Osteoblast (primary cell): ENCODE data around the gene POLR2A. TPM values are rescaled to one million over a fixed set of nuclear protein-coding genes. Genes with fewer than 3 reads are reported as not detected.

Source experiments
- small RNA-seq: library from RNA; depleted of rRNA; stranded (forward); fragments of <200 nt; gene quantifications from one replicate; pipeline ENCODE3, GENCODE V24; 2012
- total RNA-seq: library from RNA; depleted of rRNA; stranded (reverse); fragments of >200 nt; gene quantifications from 2 replicates; pipeline ENCODE4 v1.2.3, GENCODE V29; 2012

The POLR2A gene
- total RNA-seq, 1 donor = 95.9 TPM

Small RNAs within 50 kb of the gene (small RNA-seq; reads per million reads assigned to genes)
- gene RF00019 = not detected

Other genes starting within 250 kb of the POLR2A start
- gene DVL2, start 249.8 kb upstream of the POLR2A start, total RNA-seq = 106 and 123 TPM in 2 replicates
- 53.2 and 55.4 TPM in 2 replicates for gene PHF23, start 244.9 kb upstream of the POLR2A start, total RNA-seq
- gene GABARAP, start 241.9 kb upstream of the POLR2A start, total RNA-seq = 396 and 422 TPM in 2 replicates
- gene CTDNEP1, start 232.6 kb upstream of the POLR2A start, total RNA-seq = 29.8 and 31.8 TPM in 2 replicates
- gene ELP5, start 232.2 kb upstream of the POLR2A start, total RNA-seq = 21.7 and 26.2 TPM in 2 replicates
- gene CLDN7, start 221.9 kb upstream of the POLR2A start, total RNA-seq = 0.36 and 1.8 TPM in 2 replicates
- gene SLC2A4, start 202.6 kb upstream of the POLR2A start, total RNA-seq = under 0.01 and 0.29 TPM in 2 replicates
- under 0.01 TPM in 1 of 2 replicates, not detected in the other for gene YBX2, start 189.7 kb upstream of the POLR2A start, total RNA-seq
- 436 and 491 TPM in 2 replicates for gene EIF5A, start 176.7 kb upstream of the POLR2A start, total RNA-seq
- gene GPS2, start 169.0 kb upstream of the POLR2A start, total RNA-seq = 46.9 and 48.1 TPM in 2 replicates
- 14.7 and 18.8 TPM in 2 replicates for gene NEURL4, start 155.0 kb upstream of the POLR2A start, total RNA-seq
- gene ACAP1, start 147.8 kb upstream of the POLR2A start, total RNA-seq = 0.59 TPM in 1 of 2 replicates, not detected in the other
- 11.5 and 11.9 TPM in 2 replicates for gene KCTD11, start 132.2 kb upstream of the POLR2A start, total RNA-seq
- gene TMEM95, start 129.2 kb upstream of the POLR2A start, total RNA-seq = not detected in 2 replicates
- gene TNK1, start 103.3 kb upstream of the POLR2A start, total RNA-seq = 0.36 TPM in 1 of 2 replicates, not detected in the other
- gene PLSCR3, start 89.8 kb upstream of the POLR2A start, total RNA-seq = 19.4 and 27.9 TPM in 2 replicates
- 59.4 and 84.6 TPM in 2 replicates for gene TMEM256, start 80.3 kb upstream of the POLR2A start, total RNA-seq
- 5.3 and 5.8 TPM in 2 replicates for gene NLGN2, start 76.5 kb upstream of the POLR2A start, total RNA-seq
- not detected in 2 replicates for gene SPEM1, start 64.0 kb upstream of the POLR2A start, total RNA-seq
- not detected in 2 replicates for gene SPEM2, start 58.8 kb upstream of the POLR2A start, total RNA-seq
- gene SPEM3, start 55.5 kb upstream of the POLR2A start, total RNA-seq = not detected in 2 replicates
- 1.2 and 1.8 TPM in 2 replicates for gene TMEM102, start 48.9 kb upstream of the POLR2A start, total RNA-seq
- gene FGF11, start 44.9 kb upstream of the POLR2A start, total RNA-seq = 0.29 and 0.36 TPM in 2 replicates
- 5.3 and 5.4 TPM in 2 replicates for gene CHRNB1, start 39.3 kb upstream of the POLR2A start, total RNA-seq
- gene ZBTB4, start 4.7 kb upstream of the POLR2A start, total RNA-seq = 36.2 and 36.5 TPM in 2 replicates
- gene SLC35G6, start 2.9 kb upstream of the POLR2A start, total RNA-seq = not detected in 2 replicates
- 11.2 and 12.7 TPM in 2 replicates for gene TNFSF12, start 64.7 kb downstream of the POLR2A start, total RNA-seq
- gene TNFSF13, start 74.4 kb downstream of the POLR2A start, total RNA-seq = 0.59 and 1.1 TPM in 2 replicates
- 54.2 and 68.0 TPM in 2 replicates for gene SENP3, start 77.6 kb downstream of the POLR2A start, total RNA-seq
- gene CD68, start 95.3 kb downstream of the POLR2A start, total RNA-seq = 31.8 and 55.7 TPM in 2 replicates
- gene MPDU1, start 99.5 kb downstream of the POLR2A start, total RNA-seq = 60.1 and 64.1 TPM in 2 replicates
- gene SOX15, start 105.7 kb downstream of the POLR2A start, total RNA-seq = 0.59 and 0.72 TPM in 2 replicates
- 41.8 and 42.7 TPM in 2 replicates for gene FXR2, start 130.5 kb downstream of the POLR2A start, total RNA-seq
- 41.3 and 52.5 TPM in 2 replicates for gene SAT2, start 143.5 kb downstream of the POLR2A start, total RNA-seq
- 0.36 and 0.88 TPM in 2 replicates for gene SHBG, start 145.8 kb downstream of the POLR2A start, total RNA-seq
- under 0.01 TPM in 1 of 2 replicates, not detected in the other for gene ATP1B2, start 166.6 kb downstream of the POLR2A start, total RNA-seq
- 63.9 and 71.3 TPM in 2 replicates for gene TP53, start 203.1 kb downstream of the POLR2A start, total RNA-seq
- 3.5 and 4.3 TPM in 2 replicates for gene WRAP53, start 204.1 kb downstream of the POLR2A start, total RNA-seq
- gene EFNB3, start 220.8 kb downstream of the POLR2A start, total RNA-seq = 1.8 and 2.7 TPM in 2 replicates
- under 0.01 and 0.88 TPM in 2 replicates for gene DNAH2, start 233.4 kb downstream of the POLR2A start, total RNA-seq